HepG2 (cell line): Measurements from ENCODE around the gene CIROP. TPM values are rescaled to one million over a fixed set of nuclear protein-coding genes. Genes with fewer than 3 reads are reported as not detected.

Experiments used
- ATAC-seq: fragments of 200-7000 bp; cut with Tn5 transposase; 3 replicates; pipeline ENCODE4 v1.9.1; 2020; ENCODE audit warnings: mild to moderate bottlenecking, moderate library complexity
- BruUV-seq: library from RNA; stranded (reverse); fragments of 400-500 nt; replicated peaks from 2 replicates; lab custom pipeline; 2021; lab: Mats Ljungman, UMichigan
- CTCF ChIA-PET: fragments of 300-600 bp; formaldehyde crosslinking; extraction: SDS; loops from one replicate; lab custom pipeline; 2021; ENCODE audit warnings: low total read pairs, inconsistent platforms, low intra/inter-chr PET ratio; lab: Yijun Ruan, JAX
- POLR2A ChIA-PET: fragments of 350-600 bp; sonication (Branson Sonifier 250); formaldehyde crosslinking; loops from one replicate; lab custom pipeline; 2020; ENCODE audit warnings: antibody characterized with exemption, inconsistent platforms; lab: Yijun Ruan, JAX
- DNase-seq: peaks from one replicate; pipeline ENCODE4 v3.0.0-alpha.2; 2015; ENCODE audit warnings: low spot score
- FAIRE-seq: peaks from 3 replicates; lab custom pipeline; 2011; peaks lifted over from hg19 to GRCh38; lab: Jason Lieb, UNC
- H2AFZ ChIP-seq: one replicate; pipeline ENCODE4 v1.6.1; 2011; ENCODE audit warnings: low read length, inconsistent platforms
- H3K27ac ChIP-seq: fragments of 300-600 bp; 3 replicates; pipeline ENCODE4 v1.8.0; 2011; ENCODE audit warnings: mixed run types, mild to moderate bottlenecking, mixed read lengths, low read length, inconsistent platforms; ENCODE audit not compliant: insufficient read depth; ENCODE audit errors: extremely low read length
- H3K27me3 ChIP-seq, 2 experiments: fragments of 200-600 bp in 1 of 2; 2 replicates in 1 of 2; 3 replicates in 1 of 2; pipeline versions ENCODE4 v1.6.0 to v1.8.0; 2011; ENCODE audit warnings: low read length in 2 of 2, mild to moderate bottlenecking in 2 of 2, moderate library complexity in 2 of 2, inconsistent platforms in 1 of 2; ENCODE audit not compliant: insufficient read depth in 2 of 2, control insufficient read depth in 1 of 2
- H3K36me3 ChIP-seq, 2 experiments: fragments of 200-600 bp in 1 of 2; replicated peaks in 1 of 2; 2 replicates in 1 of 2; 3 replicates in 1 of 2; pipeline versions ENCODE4 v1.5.1 to v1.8.0; 2011; ENCODE audit warnings: low read length in 2 of 2, inconsistent platforms in 1 of 2; ENCODE audit not compliant: insufficient read depth in 2 of 2, control insufficient read depth in 1 of 2
- H3K4me1 ChIP-seq: 2 replicates; pipeline ENCODE4 v1.5.1; 2012; ENCODE audit warnings: low read length, inconsistent platforms; ENCODE audit not compliant: insufficient read depth
- H3K4me2 ChIP-seq: 2 replicates; pipeline ENCODE4 v1.6.0; 2011; ENCODE audit warnings: low read depth, low read length, inconsistent platforms
- H3K4me3 ChIP-seq, 3 experiments: fragments of 200-600 bp in 1 of 3; sonication (generic), shearing (Covaris generic) in 1 of 3; replicated peaks in 1 of 3; 2 replicates each; pipeline ENCODE4 v1.5.1; 2011 to 2016; ENCODE audit warnings: low read length in 3 of 3, inconsistent platforms in 2 of 3, low read depth in 2 of 3, mild to moderate bottlenecking in 2 of 3, control low read depth in 1 of 3, mixed read lengths in 1 of 3; ENCODE audit not compliant: insufficient read depth in 1 of 3
- H3K79me2 ChIP-seq: one replicate; pipeline ENCODE4 v1.6.1; 2011; ENCODE audit warnings: low read length, inconsistent platforms; ENCODE audit not compliant: insufficient read depth
- H3K9ac ChIP-seq: 2 replicates; pipeline ENCODE4 v1.6.0; 2011; ENCODE audit warnings: mild to moderate bottlenecking, low read depth, low read length, inconsistent platforms; ENCODE audit not compliant: insufficient read depth
- H3K9me3 ChIP-seq: 2 replicates; pipeline ENCODE4 v1.5.1; 2012; ENCODE audit warnings: mild to moderate bottlenecking, low read length
- H4K20me1 ChIP-seq: 2 replicates; pipeline ENCODE4 v1.6.0; 2011; ENCODE audit warnings: inconsistent platforms, mild to moderate bottlenecking, low read length, moderate library complexity; ENCODE audit not compliant: insufficient read depth
- ARNT2 ChIP-seq: sonication (generic); formaldehyde crosslinking; IDR thresholded peaks from 2 replicates; pipeline ENCODE4 v1.8.0; 2022; ENCODE audit warnings: mild to moderate bottlenecking, low read depth, missing genetic modification reagents, moderate library complexity
- HOXD1 ChIP-seq: sonication (generic); formaldehyde crosslinking; IDR thresholded peaks from 2 replicates; pipeline ENCODE4 v1.5.0; 2020; ENCODE audit warnings: missing genetic modification reagents
- KDM3A ChIP-seq: IDR thresholded peaks from 2 replicates; pipeline ENCODE4 v1.6.1; 2018; ENCODE audit warnings: low read depth, missing compliant biosample characterization
- MIER3 ChIP-seq: IDR thresholded peaks from 2 replicates; pipeline ENCODE4 v1.6.1; 2016; ENCODE audit warnings: missing compliant biosample characterization, borderline replicate concordance
- MZF1 ChIP-seq: sonication (generic); formaldehyde crosslinking; IDR thresholded peaks from 2 replicates; pipeline ENCODE4 v1.8.1; 2023; ENCODE audit warnings: mild to moderate bottlenecking, missing genetic modification reagents, borderline replicate concordance
- NFE2L2 ChIP-seq: fragments of 150-350 bp; IDR thresholded peaks from 2 replicates; pipeline ENCODE4 v1.6.1; 2014; ENCODE audit warnings: low read length
- NR2F2 ChIP-seq: IDR thresholded peaks from 2 replicates; pipeline ENCODE4 v1.6.1; 2012; ENCODE audit warnings: low read depth, inconsistent platforms, borderline replicate concordance
- SCMH1 ChIP-seq: sonication (generic); formaldehyde crosslinking; IDR thresholded peaks from 2 replicates; pipeline ENCODE4 v1.9.0; 2021; ENCODE audit warnings: missing genetic modification reagents, mild to moderate bottlenecking, borderline replicate concordance
- SRY ChIP-seq: sonication (generic); formaldehyde crosslinking; IDR thresholded peaks from 2 replicates; pipeline ENCODE4 v1.8.0; 2022; ENCODE audit warnings: mild to moderate bottlenecking, missing genetic modification reagents
- YEATS4 ChIP-seq: sonication (generic); formaldehyde crosslinking; IDR thresholded peaks from 2 replicates; pipeline ENCODE4 v1.4.0; 2020; ENCODE audit warnings: missing genetic modification reagents, borderline replicate concordance
- ZNF224 ChIP-seq: sonication (generic); formaldehyde crosslinking; IDR thresholded peaks from 2 replicates; pipeline ENCODE4 v1.5.0; 2020; ENCODE audit warnings: mild to moderate bottlenecking, missing genetic modification reagents
- ZNF331 ChIP-seq: sonication (generic); formaldehyde crosslinking; IDR thresholded peaks from 2 replicates; pipeline ENCODE4 v1.4.0; 2020; ENCODE audit warnings: missing genetic modification reagents
- ZNF552 ChIP-seq: sonication (generic); formaldehyde crosslinking; IDR thresholded peaks from 2 replicates; pipeline ENCODE4 v1.9.0; 2022; ENCODE audit warnings: missing genetic modification reagents, mild to moderate bottlenecking, borderline replicate concordance
- ZNF558 ChIP-seq: sonication (generic); formaldehyde crosslinking; IDR thresholded peaks from 2 replicates; pipeline ENCODE4 v1.9.0; 2022; ENCODE audit warnings: mild to moderate bottlenecking, missing genetic modification reagents, borderline replicate concordance
- ZNF629 ChIP-seq: sonication (generic); formaldehyde crosslinking; conservative IDR thresholded peaks from 2 replicates; pipeline ENCODE4 v1.5.0; 2020; ENCODE audit warnings: missing genetic modification reagents
- ZNF709 ChIP-seq: sonication (generic); formaldehyde crosslinking; IDR thresholded peaks from 2 replicates; pipeline ENCODE4 v1.5.0; 2020; ENCODE audit warnings: mild to moderate bottlenecking, missing genetic modification reagents
- WGBS: methylation state at CpG from one replicate; pipeline ENCODE4 v1.1.6; 2017; ENCODE audit warnings: low lambda C conversion rate; 5-methylcytosine and 5-hydroxymethylcytosine counted together
- in situ Hi-C: cut with HindIII; loops from 2 replicates; pipeline ENCODE4 v1.10.0; 2017; ENCODE audit warnings: low pct_unique_long_range_greater_than_20kb; ENCODE audit not compliant: extremely low pct_ligation_motif_present
- intact Hi-C: fragments of 100-400 bp; cut with micrococcal nuclease; formaldehyde crosslinking; loops from one replicate; pipeline ENCODE4 v1.10.0; 2022; ENCODE audit not compliant: unreplicated experiment
- polyA plus RNA-seq, 8 experiments: library from polyadenylated mRNA; depleted of rRNA in 3 of 8; stranded (reverse) in 7 of 8; unstranded in 1 of 8; fragments of >200 nt; fragmentation: Illumina TruSeq in 4 of 8; extraction: Trizol in 4 of 8; gene quantifications; 2 replicates each; pipeline versions ENCODE4 v1.2.1 to v1.2.3, GENCODE V29; 2011 to 2016; ENCODE audit warnings: low read depth in 4 of 8, missing spikeins in 1 of 8, mixed read lengths in 1 of 8; ENCODE audit not compliant: insufficient read depth in 1 of 8
- total RNA-seq, 5 experiments: library from RNA; depleted of rRNA; stranded (reverse); fragments of >200 nt; fragmentation: Illumina TruSeq; extraction: Trizol; gene quantifications; 2 replicates each; pipeline ENCODE4 v1.2.3, GENCODE V29; 2016; ENCODE audit warnings: low read depth in 1 of 5
- TF ChIP-seq, protein P1 (sequence below): sonication (generic); formaldehyde crosslinking; IDR thresholded peaks from 2 replicates; pipeline ENCODE4 v1.4.0; 2020; ENCODE audit warnings: low read depth, missing genetic modification reagents
- TF ChIP-seq, protein P2 (sequence below): sonication (generic); formaldehyde crosslinking; IDR thresholded peaks from 2 replicates; pipeline ENCODE4 v1.4.0; 2020; ENCODE audit warnings: missing genetic modification reagents; ENCODE audit errors: not compliant biosample characterization

CIROP gene
- total and polyA plus RNA-seq, 2 of the 13 experiments (the other 11 are each of a cell fraction or from before 2014, with no cell fraction given) = 0.07 TPM; not detected in 1

DNA sequence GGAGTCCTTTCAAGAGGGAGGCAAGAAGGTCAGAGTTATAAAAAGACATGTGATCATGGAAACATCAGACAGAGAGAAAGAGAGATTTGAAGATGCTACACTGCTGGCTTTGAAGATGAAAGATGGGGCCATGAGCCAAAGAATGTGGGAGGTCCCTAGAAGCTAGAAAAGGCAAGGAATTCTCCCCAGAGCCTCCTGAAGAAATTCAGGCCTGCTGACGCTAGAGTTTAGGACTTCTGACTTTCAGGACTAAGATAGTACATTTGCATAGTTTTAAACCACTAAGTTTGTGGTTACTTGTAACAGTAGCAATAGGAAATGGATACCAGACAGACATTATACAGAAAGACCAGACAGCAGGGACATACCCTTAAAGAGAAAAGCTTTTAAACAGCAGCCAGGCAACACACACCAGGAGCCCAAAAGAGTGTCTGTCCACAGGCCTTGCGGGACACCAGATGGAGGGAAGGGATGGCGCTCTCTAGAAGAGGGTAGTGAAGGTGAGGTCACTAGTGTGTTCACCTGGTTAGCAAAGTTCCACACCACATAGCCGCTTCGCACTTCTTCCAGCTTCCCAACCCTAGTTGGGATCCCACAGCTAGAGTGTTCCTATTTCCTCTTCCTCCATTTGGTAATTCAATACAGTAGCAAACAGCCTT is 43.9 kb upstream of the CIROP start:
- DNase-seq (no peak), FAIRE-seq (no peak)
- Histone ChIP-seq H3K9ac (no peak overlapping the region), H3K4me2 (no peak overlapping the region), H2AFZ (no peak overlapping the region), H3K4me3 (no peak overlapping the region), H3K27me3 (peaks cover 10 to 40% of the 10 kb centered on the region in 2 experiments), H3K27ac (no peak overlapping the region), H3K9me3 (no peaks in the 10 kb centered on the region)
- POLR2A ChIA-PET = no interaction called here
- CTCF ChIA-PET = no interaction called here
- WGBS = 68% methylated on average over 5 of the region's 5 CpGs
- intact Hi-C loops = no loop called here
- TF ChIP-seq YEATS4 (no peak), ARNT2 (CRISPR knock-in tag) (no peak), ZNF629 (CRISPR knock-in tag) (no peak), SCMH1 (no peak), NR2F2 (no peak), ZNF224 (CRISPR knock-in tag) (no peak), NFE2L2 (no peak), MIER3 (CRISPR knock-in tag) (no peak), HOXD1 (CRISPR knock-in tag) (no peak), ZNF558 (CRISPR knock-in tag) (no peak), ZNF709 (CRISPR knock-in tag) (no peak), SRY (CRISPR knock-in tag) (no peak), KDM3A (CRISPR knock-in tag) (no peak), MZF1 (no peak), ZNF552 (CRISPR knock-in tag) (no peak), ZNF331 (CRISPR knock-in tag) (no peak)
- TF ChIP-seq, protein P1, sequence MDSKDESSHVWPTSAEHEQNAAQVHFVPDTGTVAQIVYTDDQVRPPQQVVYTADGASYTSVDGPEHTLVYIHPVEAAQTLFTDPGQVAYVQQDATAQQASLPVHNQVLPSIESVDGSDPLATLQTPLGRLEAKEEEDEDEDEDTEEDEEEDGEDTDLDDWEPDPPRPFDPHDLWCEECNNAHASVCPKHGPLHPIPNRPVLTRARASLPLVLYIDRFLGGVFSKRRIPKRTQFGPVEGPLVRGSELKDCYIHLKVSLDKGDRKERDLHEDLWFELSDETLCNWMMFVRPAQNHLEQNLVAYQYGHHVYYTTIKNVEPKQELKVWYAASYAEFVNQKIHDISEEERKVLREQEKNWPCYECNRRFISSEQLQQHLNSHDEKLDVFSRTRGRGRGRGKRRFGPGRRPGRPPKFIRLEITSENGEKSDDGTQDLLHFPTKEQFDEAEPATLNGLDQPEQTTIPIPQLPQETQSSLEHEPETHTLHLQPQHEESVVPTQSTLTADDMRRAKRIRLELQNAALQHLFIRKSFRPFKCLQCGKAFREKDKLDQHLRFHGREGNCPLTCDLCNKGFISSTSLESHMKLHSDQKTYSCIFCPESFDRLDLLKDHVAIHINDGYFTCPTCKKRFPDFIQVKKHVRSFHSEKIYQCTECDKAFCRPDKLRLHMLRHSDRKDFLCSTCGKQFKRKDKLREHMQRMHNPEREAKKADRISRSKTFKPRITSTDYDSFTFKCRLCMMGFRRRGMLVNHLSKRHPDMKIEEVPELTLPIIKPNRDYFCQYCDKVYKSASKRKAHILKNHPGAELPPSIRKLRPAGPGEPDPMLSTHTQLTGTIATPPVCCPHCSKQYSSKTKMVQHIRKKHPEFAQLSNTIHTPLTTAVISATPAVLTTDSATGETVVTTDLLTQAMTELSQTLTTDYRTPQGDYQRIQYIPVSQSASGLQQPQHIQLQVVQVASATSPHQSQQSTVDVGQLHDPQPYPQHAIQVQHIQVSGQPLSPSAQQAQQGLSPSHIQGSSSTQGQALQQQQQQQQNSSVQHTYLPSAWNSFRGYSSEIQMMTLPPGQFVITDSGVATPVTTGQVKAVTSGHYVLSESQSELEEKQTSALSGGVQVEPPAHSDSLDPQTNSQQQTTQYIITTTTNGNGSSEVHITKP (CRISPR knock-in tag) = no peak
- TF ChIP-seq, protein P2, sequence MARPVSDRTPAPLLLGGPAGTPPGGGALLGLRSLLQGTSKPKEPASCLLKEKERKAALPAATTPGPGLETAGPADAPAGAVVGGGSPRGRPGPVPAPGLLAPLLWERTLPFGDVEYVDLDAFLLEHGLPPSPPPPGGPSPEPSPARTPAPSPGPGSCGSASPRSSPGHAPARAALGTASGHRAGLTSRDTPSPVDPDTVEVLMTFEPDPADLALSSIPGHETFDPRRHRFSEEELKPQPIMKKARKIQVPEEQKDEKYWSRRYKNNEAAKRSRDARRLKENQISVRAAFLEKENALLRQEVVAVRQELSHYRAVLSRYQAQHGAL (CRISPR knock-in tag) = no peak
- TF ChIP-seq, all 625 proteins: peak for 0
- in situ Hi-C loops = no loop called here
- no peak for ATAC-seq
- H3K36me3 ChIP-seq = no peaks in the 10 kb centered on the region
- BruUV-seq = no TSS peak
- H3K4me1 ChIP-seq = no peaks in the 10 kb centered on the region
- H4K20me1 ChIP-seq = no peaks in the 10 kb centered on the region
- H3K79me2 ChIP-seq = no peaks in the 10 kb centered on the region
